Bronchial epithelial cell (primary cell): ENCODE data around the gene GPRC5C. TPM values are rescaled to one million over a fixed set of nuclear protein-coding genes. Genes with fewer than 3 reads are reported as not detected.
"Not testable (repeated sequence)": the region's sequence is repeated elsewhere in the genome, so short reads cannot be mapped to it uniquely, and the experiment has no call there.

Source experiments
- DNase-seq: peaks from one replicate; pipeline ENCODE4 v3.0.0-alpha.2; 2010; ENCODE audit warnings: low read depth
- FAIRE-seq: peaks from 2 replicates; lab custom pipeline; 2011; peaks lifted over from hg19 to GRCh38; lab: Jason Lieb, UNC
- H3K27me3 ChIP-seq: 2 replicates; pipeline ENCODE4 v1.5.1; 2011; ENCODE audit warnings: low read length; ENCODE audit not compliant: control insufficient read depth, insufficient read depth
- H3K36me3 ChIP-seq: 2 replicates; pipeline ENCODE4 v1.5.1; 2011; ENCODE audit warnings: low read length; ENCODE audit not compliant: control insufficient read depth, insufficient read depth
- H3K4me3 ChIP-seq: 2 replicates; pipeline ENCODE4 v1.5.1; 2011; ENCODE audit warnings: mild to moderate bottlenecking, low read depth, low read length, control low read depth
- total RNA-seq: library from RNA; depleted of rRNA; stranded (reverse); fragments of >200 nt; gene quantifications from 2 replicates; pipeline ENCODE4 v1.2.1, GENCODE V29; 2014
- TF ChIP-seq, protein P1 (sequence below): IDR thresholded peaks from 2 replicates; pipeline ENCODE4 v1.5.1; 2011; ENCODE audit warnings: mild to moderate bottlenecking, moderate library complexity, low read length, control low read depth, inconsistent platforms; ENCODE audit not compliant: insufficient read depth, severe bottlenecking

GPRC5C gene
- total RNA-seq, 1 donor from 2014 or later, result 15.5 TPM

DNA sequence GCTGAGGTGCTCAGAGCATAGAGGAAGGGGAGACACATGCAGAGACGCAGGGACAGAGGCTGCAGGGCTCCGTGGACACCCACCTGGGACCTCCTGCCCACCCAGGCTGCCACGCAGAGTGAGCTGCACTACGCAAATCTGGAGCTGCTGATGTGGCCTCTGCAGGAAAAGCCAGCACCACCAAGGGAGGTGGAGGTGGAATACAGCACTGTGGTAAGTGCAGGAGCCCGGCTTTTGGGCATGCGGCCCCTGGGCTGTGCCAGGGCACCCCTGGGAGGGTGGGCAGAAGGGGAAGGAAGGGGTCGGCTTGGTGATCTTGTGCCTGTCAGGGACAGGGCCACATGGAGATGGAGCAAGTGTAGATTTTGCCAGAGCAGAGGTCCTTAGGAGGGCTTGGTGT, 49.7 kb downstream of the GPRC5C start:
- no peak for DNase-seq
- TF ChIP-seq, protein P1, sequence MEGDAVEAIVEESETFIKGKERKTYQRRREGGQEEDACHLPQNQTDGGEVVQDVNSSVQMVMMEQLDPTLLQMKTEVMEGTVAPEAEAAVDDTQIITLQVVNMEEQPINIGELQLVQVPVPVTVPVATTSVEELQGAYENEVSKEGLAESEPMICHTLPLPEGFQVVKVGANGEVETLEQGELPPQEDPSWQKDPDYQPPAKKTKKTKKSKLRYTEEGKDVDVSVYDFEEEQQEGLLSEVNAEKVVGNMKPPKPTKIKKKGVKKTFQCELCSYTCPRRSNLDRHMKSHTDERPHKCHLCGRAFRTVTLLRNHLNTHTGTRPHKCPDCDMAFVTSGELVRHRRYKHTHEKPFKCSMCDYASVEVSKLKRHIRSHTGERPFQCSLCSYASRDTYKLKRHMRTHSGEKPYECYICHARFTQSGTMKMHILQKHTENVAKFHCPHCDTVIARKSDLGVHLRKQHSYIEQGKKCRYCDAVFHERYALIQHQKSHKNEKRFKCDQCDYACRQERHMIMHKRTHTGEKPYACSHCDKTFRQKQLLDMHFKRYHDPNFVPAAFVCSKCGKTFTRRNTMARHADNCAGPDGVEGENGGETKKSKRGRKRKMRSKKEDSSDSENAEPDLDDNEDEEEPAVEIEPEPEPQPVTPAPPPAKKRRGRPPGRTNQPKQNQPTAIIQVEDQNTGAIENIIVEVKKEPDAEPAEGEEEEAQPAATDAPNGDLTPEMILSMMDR, result no peak
- Histone ChIP-seq H3K36me3 (no peaks in the 10 kb centered on the region), H3K4me3 (no peak overlapping the region), H3K27me3 (no peaks in the 10 kb centered on the region)
- no peak for FAIRE-seq

- no peak for DNase-seq
- Histone ChIP-seq H3K27me3 (no peaks in the 10 kb centered on the region), H3K4me3 (no peak overlapping the region), H3K36me3 (no peaks in the 10 kb centered on the region)
- TF ChIP-seq, protein P1, result no peak
- no peak for FAIRE-seq
These were observed 52.2 kb downstream of the GPRC5C start for GRCh38 chr17:74484066-74484465.

GRCh38 chr17:74485022-74485743, 53.3 kb downstream of the GPRC5C start:
- TF ChIP-seq, protein P1, result no peak
- Histone ChIP-seq H3K27me3 (no peaks in the 10 kb centered on the region), H3K36me3 (no peaks in the 10 kb centered on the region), H3K4me3 (no peak overlapping the region)
- no peak for FAIRE-seq
- no peak for DNase-seq

GRCh38 chr17:74485841-74486240, 54.0 kb downstream of the GPRC5C start:
- DNase-seq (no peak), FAIRE-seq (no peak)
- TF ChIP-seq, protein P1, result no peak
- H3K27me3 ChIP-seq, result peaks cover 1% of the 10 kb centered on the region
- H3K36me3 ChIP-seq, result no peaks in the 10 kb centered on the region
- no peak overlapping the region for H3K4me3 ChIP-seq

DNA sequence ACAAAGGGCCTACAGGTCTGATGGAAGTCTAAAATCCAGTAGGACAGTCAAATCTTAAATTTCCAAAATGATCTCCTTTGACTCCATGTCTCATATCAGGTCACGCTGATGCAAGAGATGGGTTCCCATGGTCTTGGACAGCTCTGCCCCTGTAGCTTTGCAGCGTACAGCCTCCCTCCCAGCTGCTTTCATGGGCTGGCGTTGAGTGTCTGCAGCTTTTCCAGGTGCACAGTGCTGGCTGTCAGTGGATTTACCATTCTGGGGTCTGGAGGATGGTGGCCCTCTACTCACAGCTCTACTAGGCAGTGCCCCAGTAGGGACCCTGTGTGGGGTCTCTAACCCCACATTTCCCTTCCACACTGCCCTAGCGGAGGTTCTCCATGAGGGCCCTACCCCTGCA, 56.4 kb downstream of the GPRC5C start:
- not testable (repeated sequence) for H3K36me3 ChIP-seq, DNase-seq, H3K27me3 ChIP-seq, FAIRE-seq, H3K4me3 ChIP-seq

DNA sequence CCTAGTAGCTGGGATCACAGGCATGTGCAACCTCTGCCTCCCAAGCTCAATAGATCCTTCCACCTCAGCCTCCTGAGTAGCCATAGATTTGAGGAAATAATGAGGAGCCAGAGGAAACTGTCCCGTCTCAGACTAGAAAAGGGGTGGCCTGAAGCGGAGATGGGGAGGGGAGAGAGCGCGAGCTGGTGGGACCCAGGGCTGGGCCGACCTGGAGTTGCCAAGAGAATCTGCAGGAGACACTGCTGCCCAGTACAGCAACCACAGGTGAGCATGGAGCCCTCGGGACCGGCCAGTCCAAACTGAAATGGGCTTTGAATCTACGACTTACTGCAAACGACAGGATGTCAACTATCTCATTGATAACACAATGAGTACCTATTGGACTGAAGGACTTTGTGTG, 58.8 kb downstream of the GPRC5C start:
- no peak for DNase-seq

More for the DNA sequence above, 58.8 kb downstream of the GPRC5C start:
- FAIRE-seq, result no peak
- Histone ChIP-seq H3K4me3 (no peak overlapping the region), H3K27me3 (peaks cover 1% of the 10 kb centered on the region), H3K36me3 (no peaks in the 10 kb centered on the region)
- TF ChIP-seq, protein P1, result no peak
